ENCODE measurements around the gene RETREG1. TPM values are rescaled to one million over a fixed set of nuclear protein-coding genes. Genes with fewer than 3 reads are reported as not detected.

RETREG1 gene
- total RNA-seq, 4 donors from 2014 or later, result 29.1 to 58.8 (median 43.3) TPM

GRCh38 chr5:16492398-16493140 is 124.2 kb downstream of the RETREG1 start:
- WGBS, 2 donors, result 24 to 29% methylated on average over 10 of the region's 10 CpGs

DNA sequence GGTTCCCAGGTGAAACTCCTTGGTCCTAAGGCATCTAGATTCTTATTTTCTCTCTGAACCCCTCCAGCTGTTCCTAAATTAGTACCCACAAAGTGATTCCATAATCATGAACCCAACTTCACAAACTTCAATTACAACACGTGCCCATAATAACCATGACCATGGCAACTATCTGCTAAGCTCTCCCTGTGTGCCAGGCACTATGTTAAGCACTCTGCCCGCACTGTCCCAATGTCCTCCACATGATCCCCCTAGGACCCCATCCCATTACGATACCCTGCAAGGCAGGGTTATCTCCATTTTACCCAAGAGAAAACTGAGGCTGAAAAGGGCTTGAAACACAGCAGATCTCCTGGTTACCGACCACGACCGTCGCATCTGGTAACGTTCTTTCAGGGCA is 125.9 kb downstream of the RETREG1 start:
- no peak for DNase-seq (ENCODE audit: low spot score in 2 of 2)
- TF ChIP-seq POLR2A (IDR thresholded peaks at IDR 0.05), result no peak
- TF ChIP-seq, protein P1, sequence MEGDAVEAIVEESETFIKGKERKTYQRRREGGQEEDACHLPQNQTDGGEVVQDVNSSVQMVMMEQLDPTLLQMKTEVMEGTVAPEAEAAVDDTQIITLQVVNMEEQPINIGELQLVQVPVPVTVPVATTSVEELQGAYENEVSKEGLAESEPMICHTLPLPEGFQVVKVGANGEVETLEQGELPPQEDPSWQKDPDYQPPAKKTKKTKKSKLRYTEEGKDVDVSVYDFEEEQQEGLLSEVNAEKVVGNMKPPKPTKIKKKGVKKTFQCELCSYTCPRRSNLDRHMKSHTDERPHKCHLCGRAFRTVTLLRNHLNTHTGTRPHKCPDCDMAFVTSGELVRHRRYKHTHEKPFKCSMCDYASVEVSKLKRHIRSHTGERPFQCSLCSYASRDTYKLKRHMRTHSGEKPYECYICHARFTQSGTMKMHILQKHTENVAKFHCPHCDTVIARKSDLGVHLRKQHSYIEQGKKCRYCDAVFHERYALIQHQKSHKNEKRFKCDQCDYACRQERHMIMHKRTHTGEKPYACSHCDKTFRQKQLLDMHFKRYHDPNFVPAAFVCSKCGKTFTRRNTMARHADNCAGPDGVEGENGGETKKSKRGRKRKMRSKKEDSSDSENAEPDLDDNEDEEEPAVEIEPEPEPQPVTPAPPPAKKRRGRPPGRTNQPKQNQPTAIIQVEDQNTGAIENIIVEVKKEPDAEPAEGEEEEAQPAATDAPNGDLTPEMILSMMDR (IDR thresholded peaks at IDR 0.05), result no peak
- no peak overlapping the region for H3K4me3 ChIP-seq (ENCODE audit: low read depth, poor library complexity, severe bottlenecking)
- 76 to 77% methylated on average over 8 of the region's 8 CpGs for WGBS, 2 donors
- intact Hi-C loops (cut with DNase I; ENCODE audit: low total_unique reads), result loop anchor here (10.0 kb wide), 1 partner anchor 54 kb away; no protein-coding TSS in a partner anchor

More at GRCh38 chr5:16492398-16493140, 124.2 kb downstream of the RETREG1 start:
- DNase-seq (ENCODE audit: low spot score in 2 of 2), result peak; percentile 86 to 93
- no peak overlapping the region for H3K4me3 ChIP-seq (ENCODE audit: low read depth, poor library complexity, severe bottlenecking)
- no peak for TF ChIP-seq POLR2A (IDR thresholded peaks at IDR 0.05)
- TF ChIP-seq, protein P1 (IDR thresholded peaks at IDR 0.05), result no peak
- intact Hi-C loops (cut with DNase I; ENCODE audit: low total_unique reads), result loop anchor here (10.0 kb wide), 1 partner anchor 52 kb away; no protein-coding TSS in a partner anchor

DNA sequence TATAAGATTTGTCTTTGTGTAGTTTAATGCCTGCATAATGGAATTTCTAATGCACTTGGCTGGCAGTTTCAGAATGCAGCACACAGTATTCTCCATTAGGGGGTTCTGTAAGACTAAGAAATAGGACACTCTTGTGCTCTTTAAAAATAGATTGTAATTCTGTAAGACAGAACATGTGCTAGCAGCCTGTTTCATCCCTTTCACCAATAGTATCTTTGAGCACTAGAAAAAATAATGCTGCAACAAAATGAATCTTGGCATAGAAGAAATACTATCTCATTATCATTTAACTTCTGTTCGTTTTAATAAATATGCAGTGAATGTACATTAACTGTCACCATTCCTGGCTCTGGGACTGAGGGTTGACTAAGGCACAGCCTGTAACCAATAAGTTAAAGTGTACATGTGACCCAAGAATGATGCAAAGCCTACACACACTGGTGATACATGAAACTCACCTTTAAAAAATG is 127.4 kb downstream of the RETREG1 start:
- no peak overlapping the region for H3K4me3 ChIP-seq (ENCODE audit: low read depth, poor library complexity, severe bottlenecking)
- TF ChIP-seq POLR2A (IDR thresholded peaks at IDR 0.05), result no peak
- TF ChIP-seq, protein P1 (IDR thresholded peaks at IDR 0.05), result no peak
- DNase-seq (ENCODE audit: low spot score in 2 of 2), result no peak
- intact Hi-C loops (cut with DNase I; ENCODE audit: low total_unique reads), result no loop called here
- 5 to 24% methylated on average over 1 of the region's 1 CpG for WGBS, 2 donors

DNA sequence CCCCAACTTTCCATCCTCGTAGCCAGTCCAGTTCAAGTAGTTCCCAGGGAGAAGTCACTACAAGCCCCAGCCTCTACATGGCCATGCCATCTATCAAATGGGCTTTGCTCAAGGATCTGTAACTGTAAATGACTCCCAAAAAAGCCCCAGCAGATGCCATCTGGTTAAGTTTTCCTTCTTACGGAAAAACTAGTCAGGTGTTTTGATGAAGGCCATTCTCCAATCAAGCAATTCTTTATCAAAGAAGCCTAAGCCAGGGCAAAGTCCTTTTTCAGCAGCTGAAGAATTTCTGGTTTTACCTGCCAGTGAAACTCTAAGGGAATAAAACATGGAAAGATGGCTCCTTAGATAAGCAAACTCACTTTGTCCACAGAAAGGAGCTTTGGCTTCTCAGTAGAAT is 129.3 kb downstream of the RETREG1 start:
- no peak for DNase-seq (ENCODE audit: low spot score in 2 of 2)
- 94 to 98% methylated on average over 2 of the region's 2 CpGs for WGBS, 2 donors
- intact Hi-C loops (cut with DNase I; ENCODE audit: low total_unique reads), result no loop called here
- no peak overlapping the region for H3K4me3 ChIP-seq (ENCODE audit: low read depth, poor library complexity, severe bottlenecking)
- TF ChIP-seq POLR2A (IDR thresholded peaks at IDR 0.05), result no peak
- TF ChIP-seq, protein P1 (IDR thresholded peaks at IDR 0.05), result no peak

- no peak overlapping the region for H3K4me3 ChIP-seq (ENCODE audit: low read depth, poor library complexity, severe bottlenecking)
- 81 to 85% methylated on average over 4 of the region's 4 CpGs for WGBS, 2 donors
- DNase-seq (ENCODE audit: low spot score in 2 of 2), result no peak
- TF ChIP-seq, protein P1 (IDR thresholded peaks at IDR 0.05), result no peak
- TF ChIP-seq POLR2A (IDR thresholded peaks at IDR 0.05), result no peak
- intact Hi-C loops (cut with DNase I; ENCODE audit: low total_unique reads), result no loop called here
These were observed 130.1 kb downstream of the RETREG1 start for GRCh38 chr5:16486711-16487111.

All from lower leg skin (tissue), 4 donors.